HG02571 (cell line): Measurements from ENCODE around the gene SEBOX.
A peak's percentile ranks its signal among the peaks of the same experiment; 100 is the strongest.

Source experiments
- ATAC-seq: cut with Tn5 transposase; IDR thresholded peaks from one replicate; pipeline ENCODE4 v1.9.1; 2021; ENCODE audit warnings: mild to moderate bottlenecking, moderate library complexity; ENCODE audit not compliant: unreplicated experiment

SEBOX gene

GRCh38 chr17:28394337-28395116 lies 29.5 kb upstream of the SEBOX start:
- ATAC-seq, result no peak

GRCh38 chr17:28392491-28392890 lies 27.5 kb upstream of the SEBOX start:
- no peak for ATAC-seq

- no peak for ATAC-seq
Observed at GRCh38 chr17:28391401-28391800, 26.4 kb upstream of the SEBOX start.

- ATAC-seq, result no peak
Observed at GRCh38 chr17:28390984-28391383, 26.0 kb upstream of the SEBOX start.

GRCh38 chr17:28390563-28390962 lies 25.6 kb upstream of the SEBOX start:
- ATAC-seq, result no peak

- no peak for ATAC-seq
Observed at GRCh38 chr17:28390141-28390540, 25.1 kb upstream of the SEBOX start.

GRCh38 chr17:28388106-28388505 lies 23.1 kb upstream of the SEBOX start:
- no peak for ATAC-seq

GRCh38 chr17:28386391-28386790 lies 21.4 kb upstream of the SEBOX start:
- no peak for ATAC-seq

- ATAC-seq, result no peak
Observed at GRCh38 chr17:28385406-28385805, 20.4 kb upstream of the SEBOX start.

- ATAC-seq, result no peak
Observed at GRCh38 chr17:28385037-28385400, 20.0 kb upstream of the SEBOX start.

GRCh38 chr17:28384281-28385036 lies 19.5 kb upstream of the SEBOX start:
- no peak for ATAC-seq

- no peak for ATAC-seq
Observed at GRCh38 chr17:28381141-28381825, 16.3 kb upstream of the SEBOX start.

GRCh38 chr17:28379814-28380801 lies 15.1 kb upstream of the SEBOX start:
- no peak for ATAC-seq

- no peak for ATAC-seq
Observed at GRCh38 chr17:28372945-28373274, 7.9 kb upstream of the SEBOX start.

- ATAC-seq, result peak; percentile 9
Observed at GRCh38 chr17:28372203-28372944, 7.4 kb upstream of the SEBOX start.

GRCh38 chr17:28371245-28372202 lies 6.5 kb upstream of the SEBOX start, which contains the start of gene SARM1:
Gene SARM1, plus strand, starts transcription at chr17:28371694. Its CDS starts 339 bp downstream, at chr17:28372033.
- peak; percentile 83 for ATAC-seq

- no peak for ATAC-seq
Observed at GRCh38 chr17:28370744-28371103, 5.7 kb upstream of the SEBOX start.

GRCh38 chr17:28370035-28370743 lies 5.2 kb upstream of the SEBOX start, which contains the start of gene VTN:
Gene VTN, minus strand, starts transcription at chr17:28370307. Its CDS starts 104 bp downstream, at chr17:28370203.
- ATAC-seq, result no peak
